OCI-LY1 (cell line): Measurements from ENCODE around the gene RNF186.

Experiments used
- H2AFZ ChIP-seq: fragments of 200-600 bp; sonication (generic), shearing (Covaris generic); 2 replicates; pipeline ENCODE4 v1.6.0; 2014; ENCODE audit warnings: antibody characterized with exemption, mild to moderate bottlenecking, low read length
- H3F3A ChIP-seq: fragments of 200-600 bp; sonication (generic), shearing (Covaris generic); 2 replicates; pipeline ENCODE4 v1.6.0; 2014; ENCODE audit warnings: mild to moderate bottlenecking, antibody characterized with exemption, low read length, moderate library complexity; ENCODE audit not compliant: insufficient read depth
- H3K27ac ChIP-seq: fragments of 200-600 bp; sonication (generic); 2 replicates; pipeline ENCODE4 v1.5.1; 2014; ENCODE audit warnings: low read length, mixed run types, mild to moderate bottlenecking, low read depth; ENCODE audit not compliant: poor library complexity, severe bottlenecking
- H3K27me3 ChIP-seq: fragments of 200-600 bp; sonication (generic); 2 replicates; pipeline ENCODE4 v1.6.0; 2014; ENCODE audit warnings: antibody characterized with exemption, mild to moderate bottlenecking, low read length, moderate library complexity; ENCODE audit not compliant: insufficient read depth
- H3K36me3 ChIP-seq: fragments of 200-600 bp; sonication (generic); 2 replicates; pipeline ENCODE4 v1.6.1; 2014; ENCODE audit warnings: mild to moderate bottlenecking, antibody characterized with exemption, low read length, moderate library complexity, mixed read lengths; ENCODE audit not compliant: insufficient read depth
- H3K4me1 ChIP-seq: fragments of 200-600 bp; sonication (generic); 2 replicates; pipeline ENCODE4 v1.5.1; 2014; ENCODE audit warnings: mild to moderate bottlenecking, low read length, moderate library complexity; ENCODE audit not compliant: insufficient read depth, severe bottlenecking
- H3K4me2 ChIP-seq: fragments of 200-600 bp; sonication (generic), shearing (Covaris generic); 2 replicates; pipeline ENCODE4 v1.6.1; 2014; ENCODE audit warnings: low read length
- H3K4me3 ChIP-seq: fragments of 200-600 bp; sonication (generic); 2 replicates; pipeline ENCODE4 v1.5.1; 2014; ENCODE audit warnings: low read length, low read depth, mild to moderate bottlenecking, mixed read lengths; ENCODE audit not compliant: poor library complexity, severe bottlenecking
- H3K79me2 ChIP-seq: fragments of 200-600 bp; shearing (Covaris generic); 2 replicates; pipeline ENCODE4 v1.6.1; 2016; ENCODE audit warnings: mixed run types, low read length, mixed read lengths; ENCODE audit not compliant: insufficient read depth
- H3K9ac ChIP-seq: fragments of 200-600 bp; sonication (generic), shearing (Covaris generic); 2 replicates; pipeline ENCODE4 v1.6.1; 2014; ENCODE audit warnings: mild to moderate bottlenecking, low read length, mixed read lengths
- H3K9me2 ChIP-seq: fragments of 200-600 bp; sonication (generic), shearing (Covaris generic); 2 replicates; pipeline ENCODE4 v1.6.1; 2014; ENCODE audit warnings: low read depth, mild to moderate bottlenecking, low read length, mixed read lengths
- H3K9me3 ChIP-seq: fragments of 200-600 bp; shearing (Covaris generic); 2 replicates; pipeline ENCODE4 v1.6.1; 2014; ENCODE audit warnings: low read length, mixed read lengths
- H4K20me1 ChIP-seq: fragments of 200-600 bp; sonication (generic), shearing (Covaris generic); 2 replicates; pipeline ENCODE4 v1.6.0; 2016; ENCODE audit warnings: mild to moderate bottlenecking, low read length; ENCODE audit not compliant: insufficient read depth
- CTCF ChIP-seq: fragments of 200-600 bp; sonication (generic), shearing (Covaris generic); IDR thresholded peaks from 2 replicates; pipeline ENCODE4 v1.5.1; 2017; ENCODE audit warnings: mild to moderate bottlenecking, antibody characterized with exemption, low read length, moderate library complexity, mixed read lengths
- EZH2 ChIP-seq: fragments of 200-600 bp; sonication (generic), shearing (Covaris generic); IDR thresholded peaks from 2 replicates; pipeline ENCODE4 v1.8.0; 2017; ENCODE audit warnings: borderline replicate concordance, mixed run types, mild to moderate bottlenecking, antibody characterized with exemption, low read length, moderate library complexity, mixed read lengths

The RNF186 gene

GRCh38 chr1:19808351-19808750 lies 6.7 kb downstream of the RNF186 start:
- Histone ChIP-seq H3K27ac (no peak overlapping the region), H3K4me3 (no peak overlapping the region), H3K79me2 (no peaks in the 10 kb centered on the region), H3K9me2 (no peaks in the 10 kb centered on the region), H3K27me3 (no peaks in the 10 kb centered on the region), H3K9ac (no peak overlapping the region), H3K9me3 (no peaks in the 10 kb centered on the region), H4K20me1 (no peaks in the 10 kb centered on the region), H3K4me2 (no peak overlapping the region), H2AFZ (no peak overlapping the region), H3K4me1 (no peaks in the 10 kb centered on the region), H3F3A (no peaks in the 10 kb centered on the region), H3K36me3 (no peaks in the 10 kb centered on the region)
- TF ChIP-seq CTCF (no peak), EZH2 (no peak)

- H3K4me3 ChIP-seq, result no peak overlapping the region
- H3K27ac ChIP-seq, result no peak overlapping the region
- no peak overlapping the region for H3K9ac ChIP-seq
- H3K9me2 ChIP-seq, result no peaks in the 10 kb centered on the region
- H3K4me2 ChIP-seq, result no peak overlapping the region
- no peaks in the 10 kb centered on the region for H3K27me3 ChIP-seq
- H4K20me1 ChIP-seq, result no peaks in the 10 kb centered on the region
- no peaks in the 10 kb centered on the region for H3K9me3 ChIP-seq
- no peaks in the 10 kb centered on the region for H3K79me2 ChIP-seq
- no peaks in the 10 kb centered on the region for H3F3A ChIP-seq
- H2AFZ ChIP-seq, result no peak overlapping the region
- no peaks in the 10 kb centered on the region for H3K36me3 ChIP-seq
- H3K4me1 ChIP-seq, result peaks cover 7% of the 10 kb centered on the region
- no peak for TF ChIP-seq EZH2
- no peak for TF ChIP-seq CTCF
These were observed 10.2 kb downstream of the RNF186 start for GRCh38 chr1:19804831-19805251.

- Histone ChIP-seq H3K4me3 (no peak overlapping the region), H3K27me3 (no peaks in the 10 kb centered on the region), H3K9me2 (no peaks in the 10 kb centered on the region), H3K9ac (no peak overlapping the region), H4K20me1 (no peaks in the 10 kb centered on the region), H3K27ac (no peak overlapping the region), H2AFZ (no peak overlapping the region), H3K9me3 (no peaks in the 10 kb centered on the region), H3K4me2 (no peak overlapping the region), H3F3A (no peaks in the 10 kb centered on the region), H3K4me1 (peaks cover 21% of the 10 kb centered on the region), H3K36me3 (no peaks in the 10 kb centered on the region), H3K79me2 (no peaks in the 10 kb centered on the region)
- TF ChIP-seq CTCF, result no peak
- no peak for TF ChIP-seq EZH2
These were observed 12.8 kb downstream of the RNF186 start for GRCh38 chr1:19802269-19802668.
